H1 (cell line): ENCODE measurements around the gene ANXA1. TPM values are rescaled to one million over a fixed set of nuclear protein-coding genes. Genes with fewer than 3 reads are reported as not detected.

Source experiments
- CREB1 ChIP-seq: IDR thresholded peaks from 2 replicates; pipeline ENCODE4 v1.6.1; 2012; ENCODE audit warnings: inconsistent platforms
- GABPA ChIP-seq: IDR thresholded peaks from 2 replicates; pipeline ENCODE4 v1.6.1; 2011; ENCODE audit warnings: mild to moderate bottlenecking, low read length, moderate library complexity, borderline replicate concordance; ENCODE audit not compliant: insufficient read depth
- HDAC2 ChIP-seq, 2 experiments: fragments of 300-600 bp in 1 of 2; sonication (generic) in 1 of 2; IDR thresholded peaks; 2 replicates each; pipeline ENCODE4 v1.6.1; 2011 to 2012; ENCODE audit warnings: low read depth in 2 of 2, low read length in 2 of 2, mild to moderate bottlenecking in 2 of 2, moderate library complexity in 2 of 2, borderline replicate concordance in 1 of 2, inconsistent platforms in 1 of 2
- KDM4A ChIP-seq: IDR thresholded peaks from one replicate; pipeline ENCODE4 v1.7.1; 2012; ENCODE audit warnings: low read depth, mild to moderate bottlenecking, moderate library complexity, low read length, inconsistent platforms; ENCODE audit not compliant: severe bottlenecking
- RFX5 ChIP-seq: IDR thresholded peaks from 2 replicates; pipeline ENCODE4 v1.6.1; 2011; ENCODE audit warnings: low read depth, low read length, improper control_type of control experiment, borderline replicate concordance
- SAP30 ChIP-seq: fragments of 300-600 bp; sonication (generic); IDR thresholded peaks from 2 replicates; pipeline ENCODE4 v1.7.1; 2012; ENCODE audit warnings: low read length, moderate library complexity, mild to moderate bottlenecking, inconsistent platforms; ENCODE audit not compliant: insufficient read depth, insufficient replicate concordance
- TAF7 ChIP-seq: optimal IDR thresholded peaks from 2 replicates; pipeline ENCODE3; 2011; ENCODE audit warnings: low read depth, mild to moderate bottlenecking, inconsistent platforms, low read length, moderate library complexity, borderline replicate concordance
- ZNF274 ChIP-seq: IDR thresholded peaks from 2 replicates; pipeline ENCODE4 v1.7.0; 2012; ENCODE audit warnings: low read length, borderline replicate concordance; ENCODE audit errors: extremely low read depth
- polyA plus RNA-seq, 7 experiments: library from polyadenylated mRNA; depleted of rRNA in 3 of 7; stranded (reverse) in 5 of 7; unstranded in 2 of 7; fragments of >200 nt in 5 of 7; fragments of 200-250 nt in 2 of 7; gene quantifications; 1 replicate in 5 of 7; 2 replicates in 1 of 7; 4 replicates in 1 of 7; pipeline versions ENCODE4 v1.2.1 to v1.2.3, GENCODE V29; 2011 to 2013; ENCODE audit warnings: missing spikeins in 2 of 7, mixed read lengths in 2 of 7
- total RNA-seq: library from RNA; stranded (reverse); fragmentation: NEBNext Ultra II Directional; extraction: Animal tissue kit (Norgen Biotek cat#: 25700); gene quantifications from 2 replicates; pipeline ENCODE4 v1.2.1, GENCODE V29; 2021
- TF ChIP-seq, protein P1 (sequence below): IDR thresholded peaks from 2 replicates; pipeline ENCODE4 v1.6.1; 2011; ENCODE audit warnings: low read length, improper control_type of control experiment

Gene ANXA1
- total and polyA plus RNA-seq, 2 of the 8 experiments (the other 6 are each of a cell fraction or from before 2014, with no cell fraction given): 0.71 to 5.7 TPM

DNA sequence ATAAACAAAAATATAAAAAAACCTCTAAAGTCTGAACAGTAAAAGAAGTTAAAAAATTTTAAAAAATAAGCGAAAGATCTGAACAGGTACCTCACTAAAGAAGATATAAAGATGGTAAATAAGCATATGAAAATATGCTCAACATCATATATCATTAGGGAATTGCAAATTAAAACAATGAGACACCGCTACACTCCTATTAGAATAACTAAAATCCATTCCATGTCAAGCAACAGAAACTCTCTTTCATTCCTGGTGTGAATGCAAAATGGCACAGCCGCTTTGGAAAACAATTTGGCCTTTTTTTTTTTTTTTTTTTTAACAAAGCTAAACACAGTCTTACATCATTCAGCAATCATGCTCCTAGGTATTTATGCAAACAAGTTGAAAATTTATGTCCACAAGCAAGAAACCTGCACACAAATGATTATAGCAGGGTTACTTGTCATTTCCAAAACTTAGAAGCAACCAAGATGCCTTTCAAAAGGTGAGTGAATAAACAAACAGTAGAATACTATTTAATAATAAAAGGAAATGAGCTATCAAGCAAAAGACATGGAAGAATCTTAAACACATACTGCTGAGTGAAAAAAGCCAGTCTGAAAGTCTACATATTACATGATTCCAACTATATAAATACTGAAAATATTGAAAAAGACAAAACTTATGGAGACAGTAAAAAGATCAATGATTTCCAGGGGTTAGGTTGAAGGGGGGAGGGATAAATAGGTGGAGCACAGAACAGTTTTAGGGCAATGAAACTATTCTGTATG, 22.1 kb downstream of the ANXA1 start (continued):
- TF ChIP-seq, protein P1, sequence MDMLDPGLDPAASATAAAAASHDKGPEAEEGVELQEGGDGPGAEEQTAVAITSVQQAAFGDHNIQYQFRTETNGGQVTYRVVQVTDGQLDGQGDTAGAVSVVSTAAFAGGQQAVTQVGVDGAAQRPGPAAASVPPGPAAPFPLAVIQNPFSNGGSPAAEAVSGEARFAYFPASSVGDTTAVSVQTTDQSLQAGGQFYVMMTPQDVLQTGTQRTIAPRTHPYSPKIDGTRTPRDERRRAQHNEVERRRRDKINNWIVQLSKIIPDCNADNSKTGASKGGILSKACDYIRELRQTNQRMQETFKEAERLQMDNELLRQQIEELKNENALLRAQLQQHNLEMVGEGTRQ: no peak
- no peak for TF ChIP-seq RFX5
- TF ChIP-seq CREB1: no peak
- no peak for TF ChIP-seq GABPA
- TF ChIP-seq SAP30: no peak
- TF ChIP-seq ZNF274: no peak
- no peak for TF ChIP-seq HDAC2 (IDR thresholded peaks at IDR 0.05; ENCODE audit: borderline replicate concordance in 1 of 2, low read depth in 2 of 2, low read length in 2 of 2)
- TF ChIP-seq KDM4A: no peak
- TF ChIP-seq TAF7: no peak
